ENCODE results near the gene ARHGAP30.

DNA sequence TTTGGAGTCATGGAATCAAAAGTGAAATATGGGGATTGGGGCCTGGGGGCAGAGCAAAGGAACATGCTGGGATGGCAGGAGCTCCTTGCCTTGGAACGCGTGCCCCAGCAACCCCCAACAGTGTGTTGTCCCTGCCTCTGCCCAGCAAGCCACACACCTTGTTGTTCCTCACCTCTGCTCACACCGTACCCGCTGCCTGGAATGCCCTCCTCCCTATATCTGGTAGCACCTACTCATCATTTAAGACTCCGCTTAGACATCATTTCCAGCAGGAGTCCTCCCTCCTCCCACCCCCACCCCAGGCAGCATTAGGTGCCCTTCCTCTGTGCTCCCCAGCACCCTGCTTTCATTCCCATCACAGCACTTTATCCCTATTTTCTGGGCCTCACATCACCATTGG, 11.8 kb upstream of the ARHGAP30 start:
- TF ChIP-seq, protein P1, sequence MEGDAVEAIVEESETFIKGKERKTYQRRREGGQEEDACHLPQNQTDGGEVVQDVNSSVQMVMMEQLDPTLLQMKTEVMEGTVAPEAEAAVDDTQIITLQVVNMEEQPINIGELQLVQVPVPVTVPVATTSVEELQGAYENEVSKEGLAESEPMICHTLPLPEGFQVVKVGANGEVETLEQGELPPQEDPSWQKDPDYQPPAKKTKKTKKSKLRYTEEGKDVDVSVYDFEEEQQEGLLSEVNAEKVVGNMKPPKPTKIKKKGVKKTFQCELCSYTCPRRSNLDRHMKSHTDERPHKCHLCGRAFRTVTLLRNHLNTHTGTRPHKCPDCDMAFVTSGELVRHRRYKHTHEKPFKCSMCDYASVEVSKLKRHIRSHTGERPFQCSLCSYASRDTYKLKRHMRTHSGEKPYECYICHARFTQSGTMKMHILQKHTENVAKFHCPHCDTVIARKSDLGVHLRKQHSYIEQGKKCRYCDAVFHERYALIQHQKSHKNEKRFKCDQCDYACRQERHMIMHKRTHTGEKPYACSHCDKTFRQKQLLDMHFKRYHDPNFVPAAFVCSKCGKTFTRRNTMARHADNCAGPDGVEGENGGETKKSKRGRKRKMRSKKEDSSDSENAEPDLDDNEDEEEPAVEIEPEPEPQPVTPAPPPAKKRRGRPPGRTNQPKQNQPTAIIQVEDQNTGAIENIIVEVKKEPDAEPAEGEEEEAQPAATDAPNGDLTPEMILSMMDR (IDR thresholded peaks at IDR 0.05) = no peak
- TF ChIP-seq POLR2A (IDR thresholded peaks at IDR 0.05) = no peak

All from tibial nerve (tissue), 3 donors.